HepG2 (cell line): ENCODE data around the gene BAG5. TPM values are rescaled to one million over a fixed set of nuclear protein-coding genes. Genes with fewer than 3 reads are reported as not detected.

ENCODE experiments used
- ATAC-seq: fragments of 200-7000 bp; cut with Tn5 transposase; 3 replicates; pipeline ENCODE4 v1.9.1; 2020; ENCODE audit warnings: mild to moderate bottlenecking, moderate library complexity
- BruUV-seq: library from RNA; stranded (reverse); fragments of 400-500 nt; replicated peaks from 2 replicates; lab custom pipeline; 2021; lab: Mats Ljungman, UMichigan
- CTCF ChIA-PET: fragments of 300-600 bp; formaldehyde crosslinking; extraction: SDS; loops from one replicate; lab custom pipeline; 2021; ENCODE audit warnings: low total read pairs, inconsistent platforms, low intra/inter-chr PET ratio; lab: Yijun Ruan, JAX
- POLR2A ChIA-PET: fragments of 350-600 bp; sonication (Branson Sonifier 250); formaldehyde crosslinking; loops from one replicate; lab custom pipeline; 2020; ENCODE audit warnings: antibody characterized with exemption, inconsistent platforms; lab: Yijun Ruan, JAX
- DNase-seq: peaks from one replicate; pipeline ENCODE4 v3.0.0-alpha.2; 2015; ENCODE audit warnings: low spot score
- FAIRE-seq: peaks from 3 replicates; lab custom pipeline; 2011; peaks lifted over from hg19 to GRCh38; lab: Jason Lieb, UNC
- H2AFZ ChIP-seq: one replicate; pipeline ENCODE4 v1.6.1; 2011; ENCODE audit warnings: low read length, inconsistent platforms
- H3K27ac ChIP-seq: fragments of 300-600 bp; 3 replicates; pipeline ENCODE4 v1.8.0; 2011; ENCODE audit warnings: mixed run types, mild to moderate bottlenecking, mixed read lengths, low read length, inconsistent platforms; ENCODE audit not compliant: insufficient read depth; ENCODE audit errors: extremely low read length
- H3K27me3 ChIP-seq, 2 experiments: fragments of 200-600 bp in 1 of 2; 2 replicates in 1 of 2; 3 replicates in 1 of 2; pipeline versions ENCODE4 v1.6.0 to v1.8.0; 2011; ENCODE audit warnings: low read length in 2 of 2, mild to moderate bottlenecking in 2 of 2, moderate library complexity in 2 of 2, inconsistent platforms in 1 of 2; ENCODE audit not compliant: insufficient read depth in 2 of 2, control insufficient read depth in 1 of 2
- H3K36me3 ChIP-seq, 2 experiments: fragments of 200-600 bp in 1 of 2; replicated peaks in 1 of 2; 2 replicates in 1 of 2; 3 replicates in 1 of 2; pipeline versions ENCODE4 v1.5.1 to v1.8.0; 2011; ENCODE audit warnings: low read length in 2 of 2, inconsistent platforms in 1 of 2; ENCODE audit not compliant: insufficient read depth in 2 of 2, control insufficient read depth in 1 of 2
- H3K4me1 ChIP-seq: 2 replicates; pipeline ENCODE4 v1.5.1; 2012; ENCODE audit warnings: low read length, inconsistent platforms; ENCODE audit not compliant: insufficient read depth
- H3K4me2 ChIP-seq: 2 replicates; pipeline ENCODE4 v1.6.0; 2011; ENCODE audit warnings: low read depth, low read length, inconsistent platforms
- H3K4me3 ChIP-seq, 3 experiments: fragments of 200-600 bp in 1 of 3; sonication (generic), shearing (Covaris generic) in 1 of 3; replicated peaks in 1 of 3; 2 replicates each; pipeline ENCODE4 v1.5.1; 2011 to 2016; ENCODE audit warnings: low read length in 3 of 3, inconsistent platforms in 2 of 3, low read depth in 2 of 3, mild to moderate bottlenecking in 2 of 3, control low read depth in 1 of 3, mixed read lengths in 1 of 3; ENCODE audit not compliant: insufficient read depth in 1 of 3
- H3K79me2 ChIP-seq: one replicate; pipeline ENCODE4 v1.6.1; 2011; ENCODE audit warnings: low read length, inconsistent platforms; ENCODE audit not compliant: insufficient read depth
- H3K9ac ChIP-seq: 2 replicates; pipeline ENCODE4 v1.6.0; 2011; ENCODE audit warnings: mild to moderate bottlenecking, low read depth, low read length, inconsistent platforms; ENCODE audit not compliant: insufficient read depth
- H3K9me3 ChIP-seq: 2 replicates; pipeline ENCODE4 v1.5.1; 2012; ENCODE audit warnings: mild to moderate bottlenecking, low read length
- H4K20me1 ChIP-seq: 2 replicates; pipeline ENCODE4 v1.6.0; 2011; ENCODE audit warnings: inconsistent platforms, mild to moderate bottlenecking, low read length, moderate library complexity; ENCODE audit not compliant: insufficient read depth
- GFI1 ChIP-seq: sonication (generic); formaldehyde crosslinking; IDR thresholded peaks from 2 replicates; pipeline ENCODE4 v1.5.0; 2020; ENCODE audit warnings: missing genetic modification reagents, mild to moderate bottlenecking, borderline replicate concordance
- HNF4A ChIP-seq: sonication (generic); formaldehyde crosslinking; IDR thresholded peaks from 2 replicates; pipeline ENCODE4 v1.4.0; 2020; ENCODE audit warnings: missing genetic modification reagents
- HNRNPK ChIP-seq: fragments of 200-400 bp; formaldehyde crosslinking; IDR thresholded peaks from 2 replicates; pipeline ENCODE4 v1.6.1; 2018; ENCODE audit warnings: low read length, low read depth, moderate library complexity, mild to moderate bottlenecking; ENCODE audit not compliant: poor library complexity, severe bottlenecking
- MED8 ChIP-seq: sonication (generic); formaldehyde crosslinking; IDR thresholded peaks from 2 replicates; pipeline ENCODE4 v1.8.1; 2023; ENCODE audit warnings: mild to moderate bottlenecking, missing genetic modification reagents; ENCODE audit not compliant: insufficient replicate concordance
- RBFOX2 ChIP-seq: fragments of 200-400 bp; formaldehyde crosslinking; IDR thresholded peaks from 2 replicates; pipeline ENCODE4 v1.6.1; 2017; ENCODE audit warnings: low read depth, mild to moderate bottlenecking, low read length
- ZNF33B ChIP-seq: sonication (generic); formaldehyde crosslinking; IDR thresholded peaks from 2 replicates; pipeline ENCODE4 v1.5.1; 2020; ENCODE audit warnings: mild to moderate bottlenecking, missing genetic modification reagents
- ZNF569 ChIP-seq: sonication (generic); formaldehyde crosslinking; IDR thresholded peaks from 2 replicates; pipeline ENCODE4 v1.5.0; 2020; ENCODE audit warnings: mild to moderate bottlenecking, missing genetic modification reagents, moderate library complexity, borderline replicate concordance
- WGBS: methylation state at CpG from one replicate; pipeline ENCODE4 v1.1.6; 2017; ENCODE audit warnings: low lambda C conversion rate; 5-methylcytosine and 5-hydroxymethylcytosine counted together
- in situ Hi-C: cut with HindIII; loops from 2 replicates; pipeline ENCODE4 v1.10.0; 2017; ENCODE audit warnings: low pct_unique_long_range_greater_than_20kb; ENCODE audit not compliant: extremely low pct_ligation_motif_present
- intact Hi-C: fragments of 100-400 bp; cut with micrococcal nuclease; formaldehyde crosslinking; loops from one replicate; pipeline ENCODE4 v1.10.0; 2022; ENCODE audit not compliant: unreplicated experiment
- polyA plus RNA-seq, 8 experiments: library from polyadenylated mRNA; depleted of rRNA in 3 of 8; stranded (reverse) in 7 of 8; unstranded in 1 of 8; fragments of >200 nt; fragmentation: Illumina TruSeq in 4 of 8; extraction: Trizol in 4 of 8; gene quantifications; 2 replicates each; pipeline versions ENCODE4 v1.2.1 to v1.2.3, GENCODE V29; 2011 to 2016; ENCODE audit warnings: low read depth in 4 of 8, missing spikeins in 1 of 8, mixed read lengths in 1 of 8; ENCODE audit not compliant: insufficient read depth in 1 of 8
- total RNA-seq, 5 experiments: library from RNA; depleted of rRNA; stranded (reverse); fragments of >200 nt; fragmentation: Illumina TruSeq; extraction: Trizol; gene quantifications; 2 replicates each; pipeline ENCODE4 v1.2.3, GENCODE V29; 2016; ENCODE audit warnings: low read depth in 1 of 5

The BAG5 gene
- total and polyA plus RNA-seq, 2 of the 13 experiments (the other 11 are each of a cell fraction or from before 2014, with no cell fraction given): 3.5 to 21.0 TPM

DNA sequence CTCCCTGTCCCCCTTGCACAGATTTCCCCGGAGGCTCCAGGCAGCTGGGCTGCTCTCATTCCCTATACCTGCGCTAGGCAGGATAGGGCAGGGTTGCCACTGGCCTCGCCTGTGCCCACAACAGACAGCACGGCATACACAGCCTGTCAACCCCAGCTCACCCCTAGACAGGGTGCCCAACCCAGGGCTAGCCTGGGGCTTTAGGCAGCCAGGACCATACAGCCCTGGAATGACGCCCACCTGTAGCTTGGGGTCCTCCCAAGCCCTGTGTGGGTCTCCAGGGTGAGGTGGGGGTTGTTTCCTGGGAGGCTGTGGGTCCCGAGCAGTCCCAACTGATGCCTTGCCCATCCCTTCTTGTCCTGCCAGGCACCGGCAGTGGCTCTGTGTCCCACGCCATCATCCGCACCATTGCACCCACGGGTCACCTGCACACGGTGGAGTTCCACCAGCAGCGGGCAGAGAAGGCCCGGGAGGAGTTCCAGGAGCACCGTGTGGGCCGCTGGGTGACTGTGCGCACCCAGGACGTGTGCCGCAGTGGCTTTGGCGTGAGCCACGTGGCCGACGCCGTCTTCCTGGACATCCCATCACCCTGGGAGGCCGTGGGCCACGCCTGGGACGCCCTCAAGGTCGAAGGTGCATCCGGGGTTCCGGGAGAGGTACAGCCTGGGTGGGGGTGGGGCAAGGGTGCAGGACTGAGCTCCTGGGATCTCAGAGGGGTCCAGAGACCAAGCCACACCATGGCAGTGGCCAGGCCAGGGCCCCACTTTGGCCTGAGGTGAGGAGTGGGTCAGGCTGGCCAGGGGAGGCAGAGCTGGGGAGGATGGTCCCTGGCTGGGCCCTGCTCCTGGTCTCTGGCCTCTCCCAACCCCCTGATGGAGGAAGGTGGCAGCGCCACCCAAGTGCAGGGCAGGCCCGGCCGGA is 30.0 kb downstream of the BAG5 start:
- Histone ChIP-seq H3K36me3 (peaks cover 3 to 4% of the 10 kb centered on the region in 2 experiments; a peak in 3 of 5 replicates), H2AFZ (no peak overlapping the region), H3K27ac (no peak overlapping the region), H3K4me1 (peaks cover 39% of the 10 kb centered on the region), H3K79me2 (peaks cover 30% of the 10 kb centered on the region), H3K27me3 (no peaks in the 10 kb centered on the region; a peak in 1 of 5 replicates), H3K4me2 (no peak overlapping the region), H3K9ac (no peak overlapping the region), H4K20me1 (no peaks in the 10 kb centered on the region), H3K9me3 (no peaks in the 10 kb centered on the region), H3K4me3 (no peak overlapping the region)
- ATAC-seq: no peak
- no peak for DNase-seq
- CTCF ChIA-PET: no interaction called here
- WGBS: 97% methylated on average over 23 of the region's 32 CpGs
- POLR2A ChIA-PET: no interaction called here
- no TSS peak for BruUV-seq
- intact Hi-C loops: no loop called here
- FAIRE-seq: no peak
- TF ChIP-seq HNRNPK: no peak
- no peak for TF ChIP-seq MED8 (CRISPR knock-in tag)
- TF ChIP-seq HNF4A (CRISPR knock-in tag): no peak
- no peak for TF ChIP-seq GFI1 (CRISPR knock-in tag)
- no peak for TF ChIP-seq ZNF33B (CRISPR knock-in tag)
- TF ChIP-seq RBFOX2: peak; percentile 9; the same call in 1 of the 2 replicates
- no peak for TF ChIP-seq ZNF569
- in situ Hi-C loops: no loop called here
